MM.1S (cell line): ENCODE results near the gene CTSZ.

Experiments used
- CTCF ChIP-seq: fragments of 300-600 bp; sonication (generic); IDR thresholded peaks from 2 replicates; pipeline ENCODE4 v1.5.1; 2016; ENCODE audit warnings: antibody characterized with exemption, low read length, mixed read lengths
- EZH2 ChIP-seq: fragments of 300-600 bp; sonication (generic); optimal IDR thresholded peaks from 2 replicates; pipeline ENCODE3; 2017; ENCODE audit warnings: low read depth, mild to moderate bottlenecking, antibody characterized with exemption, low read length, mixed read lengths
- EZH2phosphoT487 ChIP-seq: fragments of 300-600 bp; sonication (generic); IDR thresholded peaks from 2 replicates; pipeline ENCODE4 v1.6.1; 2018; ENCODE audit warnings: antibody characterized with exemption, low read length

GRCh38 chr20:59013031-59013951 lies 6.2 kb upstream of the CTSZ start:
- TF ChIP-seq EZH2 (no peak), CTCF (no peak), EZH2phosphoT487 (no peak)
